ENCODE measurements around the gene KIR3DL3.

DNA sequence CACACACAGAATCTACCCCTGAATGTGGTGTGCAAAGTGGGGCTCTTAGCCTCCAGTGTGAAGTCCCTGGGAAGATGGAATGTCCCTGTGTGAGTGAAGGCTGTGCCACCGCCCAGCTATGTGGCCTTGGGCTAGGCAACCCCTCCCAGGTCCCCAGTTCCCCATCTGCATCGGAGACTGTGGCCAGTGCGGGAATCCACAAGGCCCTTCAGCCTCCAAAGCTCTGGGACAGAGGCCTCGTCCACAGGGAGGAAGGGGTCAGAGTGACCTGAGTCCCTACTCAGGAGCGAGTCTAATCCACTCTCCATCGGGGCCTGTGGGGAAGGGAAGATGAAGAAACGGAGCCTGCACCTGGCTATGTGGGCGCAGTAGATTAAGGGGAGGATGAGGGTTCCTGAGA lies 19.3 kb upstream of the KIR3DL3 start:
- TF ChIP-seq CTCF (IDR thresholded peaks at IDR 0.05) (no peak), POLR2A (IDR thresholded peaks at IDR 0.05; ENCODE audit: low read length) (no peak), MYC (IDR thresholded peaks at IDR 0.05; ENCODE audit: borderline replicate concordance, low read length) (no peak), MAZ (IDR thresholded peaks at IDR 0.05; ENCODE audit: borderline replicate concordance, low read depth, low read length) (no peak), KDM1A (IDR thresholded peaks at IDR 0.05; ENCODE audit: low read depth) (no peak), KDM5A (IDR thresholded peaks at IDR 0.05) (no peak), ZNF302 (CRISPR knock-in tag; IDR thresholded peaks at IDR 0.05) (no peak), EP300 (IDR thresholded peaks at IDR 0.05) (no peak), JUNB (IDR thresholded peaks at IDR 0.05) (no peak), HEYL (CRISPR knock-in tag; IDR thresholded peaks at IDR 0.05) (no peak)
- TF ChIP-seq, protein P1, sequence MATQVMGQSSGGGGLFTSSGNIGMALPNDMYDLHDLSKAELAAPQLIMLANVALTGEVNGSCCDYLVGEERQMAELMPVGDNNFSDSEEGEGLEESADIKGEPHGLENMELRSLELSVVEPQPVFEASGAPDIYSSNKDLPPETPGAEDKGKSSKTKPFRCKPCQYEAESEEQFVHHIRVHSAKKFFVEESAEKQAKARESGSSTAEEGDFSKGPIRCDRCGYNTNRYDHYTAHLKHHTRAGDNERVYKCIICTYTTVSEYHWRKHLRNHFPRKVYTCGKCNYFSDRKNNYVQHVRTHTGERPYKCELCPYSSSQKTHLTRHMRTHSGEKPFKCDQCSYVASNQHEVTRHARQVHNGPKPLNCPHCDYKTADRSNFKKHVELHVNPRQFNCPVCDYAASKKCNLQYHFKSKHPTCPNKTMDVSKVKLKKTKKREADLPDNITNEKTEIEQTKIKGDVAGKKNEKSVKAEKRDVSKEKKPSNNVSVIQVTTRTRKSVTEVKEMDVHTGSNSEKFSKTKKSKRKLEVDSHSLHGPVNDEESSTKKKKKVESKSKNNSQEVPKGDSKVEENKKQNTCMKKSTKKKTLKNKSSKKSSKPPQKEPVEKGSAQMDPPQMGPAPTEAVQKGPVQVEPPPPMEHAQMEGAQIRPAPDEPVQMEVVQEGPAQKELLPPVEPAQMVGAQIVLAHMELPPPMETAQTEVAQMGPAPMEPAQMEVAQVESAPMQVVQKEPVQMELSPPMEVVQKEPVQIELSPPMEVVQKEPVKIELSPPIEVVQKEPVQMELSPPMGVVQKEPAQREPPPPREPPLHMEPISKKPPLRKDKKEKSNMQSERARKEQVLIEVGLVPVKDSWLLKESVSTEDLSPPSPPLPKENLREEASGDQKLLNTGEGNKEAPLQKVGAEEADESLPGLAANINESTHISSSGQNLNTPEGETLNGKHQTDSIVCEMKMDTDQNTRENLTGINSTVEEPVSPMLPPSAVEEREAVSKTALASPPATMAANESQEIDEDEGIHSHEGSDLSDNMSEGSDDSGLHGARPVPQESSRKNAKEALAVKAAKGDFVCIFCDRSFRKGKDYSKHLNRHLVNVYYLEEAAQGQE (IDR thresholded peaks at IDR 0.05): no peak
